Central memory CD4-positive, alpha-beta T cell (primary cell): ENCODE results near the gene EVC2.
"Not testable (repeated sequence)": the region's sequence is repeated elsewhere in the genome, so short reads cannot be mapped to it uniquely, and the experiment has no call there.

ENCODE experiments used
- DNase-seq: peaks from one replicate; pipeline ENCODE4 v3.0.0; 2022

Gene EVC2

DNA sequence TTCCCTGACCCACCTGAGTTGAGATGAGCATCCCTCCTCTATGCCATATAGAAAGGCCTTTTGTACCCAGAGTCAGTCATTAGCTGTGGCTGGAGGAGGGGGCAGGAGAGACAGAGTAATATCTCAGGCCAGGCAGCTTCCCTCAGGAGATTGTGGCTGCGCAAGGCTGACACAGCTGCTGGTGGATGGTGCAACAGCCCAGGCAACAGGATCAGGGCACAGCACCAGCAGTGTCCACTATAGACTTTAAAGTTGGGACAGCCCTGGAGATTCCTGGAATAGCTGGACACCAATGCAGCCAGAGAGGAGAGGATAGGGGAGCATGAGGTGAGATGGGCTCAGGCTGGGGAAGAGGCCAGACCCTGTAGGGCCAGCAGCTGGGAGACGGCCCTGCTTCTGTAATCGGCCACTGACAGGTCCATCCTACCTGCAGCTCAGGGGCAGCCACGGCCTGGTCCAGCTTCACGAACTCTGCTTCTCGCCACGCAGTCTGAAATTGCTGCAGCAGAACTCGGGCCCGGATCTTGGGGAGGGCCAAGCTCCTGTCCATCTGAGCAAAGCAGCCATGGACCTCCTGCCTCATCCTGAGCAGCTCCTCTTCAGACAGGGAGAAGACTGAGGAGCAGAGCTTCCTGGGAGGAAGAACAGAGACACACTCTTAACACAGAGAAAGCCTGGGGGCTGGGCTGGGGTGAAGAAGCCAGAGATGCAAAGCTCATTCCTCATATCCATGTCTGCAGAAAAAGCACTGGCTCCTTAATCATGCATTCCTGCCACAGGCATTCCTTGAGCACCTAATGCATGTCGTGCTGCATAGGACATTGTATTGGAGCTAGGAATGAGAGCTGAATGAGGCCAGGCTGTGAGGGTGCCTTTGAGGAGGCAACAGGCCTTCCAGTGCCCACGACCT is 90.1 kb downstream of the EVC2 start:
- DNase-seq, result no peak

GRCh38 chr4:5616331-5616950 is 91.9 kb downstream of the EVC2 start:
- DNase-seq, result no peak

DNA sequence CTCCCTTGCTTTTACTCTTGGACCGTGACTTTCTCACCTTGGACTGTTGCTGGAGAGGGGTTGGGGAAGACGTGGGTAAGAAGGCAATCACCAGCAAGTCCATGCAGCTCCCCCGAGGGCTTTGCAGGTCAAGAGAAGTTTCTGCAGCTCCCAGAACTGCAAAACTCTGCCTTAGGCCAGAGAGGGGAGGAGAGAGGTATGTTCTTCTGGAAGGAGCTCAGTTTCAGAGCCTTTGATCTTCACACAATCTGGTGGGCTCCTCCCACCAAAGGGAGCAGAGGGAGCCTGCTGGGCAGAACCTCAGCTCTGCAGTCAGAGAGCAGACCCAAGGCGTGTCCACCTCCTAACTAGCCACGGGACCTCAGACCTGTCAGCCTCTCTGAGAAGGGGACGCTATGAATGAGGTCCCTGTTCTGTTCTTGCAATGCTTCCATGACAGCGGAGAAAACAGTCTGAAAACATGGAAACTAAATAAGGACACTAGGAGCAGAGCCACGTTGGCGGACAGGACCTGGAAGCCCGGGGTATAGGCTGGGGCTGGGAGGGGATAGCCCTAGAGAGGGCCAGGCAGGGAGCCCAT is 92.8 kb downstream of the EVC2 start:
- no peak for DNase-seq

- no peak for DNase-seq
These were observed 96.6 kb downstream of the EVC2 start for GRCh38 chr4:5611750-5612149.

- DNase-seq, result no peak
These were observed 98.9 kb downstream of the EVC2 start for GRCh38 chr4:5609306-5610007.

DNA sequence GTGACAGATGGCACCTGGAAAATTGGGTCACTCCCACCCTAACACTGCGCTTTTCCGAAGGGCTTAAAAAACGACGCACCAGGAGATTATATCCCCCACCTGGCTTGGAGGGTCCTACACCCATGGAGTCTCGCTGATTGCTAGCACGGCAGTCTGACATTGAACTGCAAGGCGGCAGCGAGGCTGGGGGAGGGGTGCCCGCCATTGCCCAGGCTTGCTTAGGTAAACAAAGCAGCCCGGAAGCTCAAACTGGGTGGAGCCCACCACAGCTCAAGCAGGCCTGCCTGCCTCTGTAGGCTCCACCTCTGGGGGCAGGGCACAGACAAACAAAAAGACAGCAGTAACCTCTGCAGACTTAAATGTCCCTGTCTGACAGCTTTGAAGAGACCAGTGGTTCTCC is 114.5 kb downstream of the EVC2 start:
- DNase-seq, result not testable (repeated sequence)

DNA sequence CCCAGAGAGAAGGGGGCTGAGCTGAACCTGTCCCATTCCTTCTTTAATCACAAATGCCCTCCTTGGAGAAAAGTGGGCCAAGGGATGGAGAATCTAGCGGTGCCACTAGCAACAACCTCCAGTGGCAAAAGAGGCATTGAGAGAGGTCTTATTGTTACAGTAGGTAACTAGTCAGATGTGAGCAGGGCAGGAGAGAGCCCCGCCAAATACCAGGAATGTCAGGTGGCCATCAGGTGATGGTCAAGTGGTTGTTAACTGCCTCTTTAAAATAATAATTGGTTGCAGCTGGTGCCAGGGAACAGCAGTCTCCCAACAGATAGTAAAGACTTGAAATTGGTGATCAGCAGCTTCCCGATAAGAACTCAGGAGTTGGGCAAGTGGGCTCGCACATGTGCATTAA is 116.1 kb downstream of the EVC2 start:
- DNase-seq, result no peak

DNA sequence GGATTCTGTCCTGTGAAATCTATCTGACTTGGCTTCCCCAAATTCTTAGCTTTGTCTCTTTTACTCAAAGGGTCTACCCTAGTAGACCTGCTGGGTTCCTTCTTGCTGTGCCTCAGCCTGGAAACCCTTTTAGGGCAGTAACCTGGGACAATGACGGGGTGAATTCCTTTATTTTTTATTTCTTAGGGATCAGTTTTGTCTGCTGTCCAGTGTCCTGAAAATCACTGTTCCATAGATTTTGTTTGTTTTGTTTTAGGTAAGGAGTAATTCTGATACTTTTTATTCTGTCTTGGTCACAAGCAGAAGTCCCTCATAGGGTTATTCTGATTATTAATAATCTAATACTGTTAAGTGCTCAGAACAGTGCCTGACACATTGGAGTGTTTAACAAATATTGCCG is 118.9 kb downstream of the EVC2 start:
- DNase-seq, result no peak

- no peak for DNase-seq
These were observed 120.3 kb downstream of the EVC2 start for GRCh38 chr4:5588046-5588445.

- no peak for DNase-seq
These were observed 132.4 kb downstream of the EVC2 start for GRCh38 chr4:5575941-5576340.

DNA sequence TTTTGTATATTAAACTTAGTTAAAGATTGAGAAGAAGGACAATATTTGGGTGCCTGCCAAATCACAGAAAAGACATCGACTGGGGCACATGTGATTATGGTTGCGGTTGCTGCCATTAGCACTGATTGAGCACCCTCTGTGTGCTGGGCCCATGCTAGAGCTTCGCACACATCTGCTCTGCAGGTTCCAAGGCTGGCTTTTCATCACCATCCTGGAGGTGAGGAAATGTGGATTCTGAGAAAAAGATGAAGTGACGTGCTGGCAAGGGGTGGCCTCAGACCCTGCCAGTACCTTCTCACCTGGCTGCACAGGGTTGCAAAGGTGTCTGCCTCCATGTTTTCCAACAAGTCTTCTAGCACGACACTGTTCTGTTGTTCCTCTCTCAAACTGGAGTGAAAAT is 134.0 kb downstream of the EVC2 start:
- no peak for DNase-seq

DNA sequence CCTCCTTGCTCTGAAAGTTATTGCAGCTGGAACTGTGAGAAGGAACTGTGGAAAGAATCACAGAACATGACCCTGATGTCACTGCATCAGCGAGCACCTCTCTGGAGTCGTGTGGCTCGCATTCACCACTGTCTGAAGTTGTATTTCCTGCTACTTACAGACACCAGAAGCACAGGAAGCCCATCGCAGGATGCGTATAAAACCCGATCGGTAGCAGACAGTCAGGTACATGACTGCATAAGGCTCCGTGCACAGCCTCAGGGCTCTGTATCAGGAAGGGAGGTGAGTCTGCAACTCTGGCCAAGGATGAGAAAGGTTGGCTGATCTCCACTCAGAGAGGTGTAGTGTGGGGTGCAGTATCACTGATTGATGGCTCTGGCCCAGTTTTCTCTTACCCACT is 134.4 kb downstream of the EVC2 start:
- no peak for DNase-seq

DNA sequence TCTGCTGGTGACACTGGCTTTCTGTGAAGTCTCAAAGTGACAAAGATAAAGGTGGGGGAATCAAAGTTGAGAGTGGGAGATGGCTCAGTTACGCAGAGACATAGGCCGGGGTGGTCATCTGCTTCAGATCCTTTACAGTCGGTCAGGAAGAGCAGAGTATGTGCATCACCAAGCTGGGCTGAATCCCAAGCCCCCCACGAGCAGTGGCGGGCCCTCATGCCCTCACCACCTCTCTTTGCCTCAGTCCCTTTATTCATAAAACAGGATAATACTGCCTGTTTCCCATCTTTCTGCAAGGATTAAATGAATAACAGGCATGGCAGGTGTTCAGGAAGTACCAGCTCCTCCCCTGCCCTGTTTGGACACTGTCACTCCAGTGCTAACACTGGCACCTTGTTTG is 135.6 kb downstream of the EVC2 start:
- DNase-seq, result no peak

DNA sequence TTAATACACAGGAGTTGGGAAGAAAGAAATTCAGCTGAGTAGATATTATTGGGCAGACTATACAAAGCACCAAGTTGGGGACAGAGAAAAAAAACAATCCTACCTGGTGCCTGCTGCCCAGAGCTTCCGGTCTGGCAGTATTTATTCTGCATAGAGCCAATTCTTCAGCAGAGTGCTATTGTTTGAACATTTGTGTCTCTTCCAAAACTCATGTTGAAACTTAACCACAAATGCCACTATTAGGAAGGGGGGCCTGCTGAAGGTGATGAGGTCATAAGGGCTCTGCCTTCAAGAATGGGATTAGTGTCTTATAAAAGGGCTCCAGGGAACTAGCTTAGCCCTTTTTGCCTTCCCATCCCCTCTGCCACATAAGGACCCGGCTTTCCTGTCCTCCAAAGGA is 136.2 kb downstream of the EVC2 start:
- DNase-seq, result no peak

- DNase-seq, result no peak
These were observed 136.7 kb downstream of the EVC2 start for GRCh38 chr4:5571646-5572045.

- DNase-seq, result no peak
These were observed 138.9 kb downstream of the EVC2 start for GRCh38 chr4:5569451-5569850.

DNA sequence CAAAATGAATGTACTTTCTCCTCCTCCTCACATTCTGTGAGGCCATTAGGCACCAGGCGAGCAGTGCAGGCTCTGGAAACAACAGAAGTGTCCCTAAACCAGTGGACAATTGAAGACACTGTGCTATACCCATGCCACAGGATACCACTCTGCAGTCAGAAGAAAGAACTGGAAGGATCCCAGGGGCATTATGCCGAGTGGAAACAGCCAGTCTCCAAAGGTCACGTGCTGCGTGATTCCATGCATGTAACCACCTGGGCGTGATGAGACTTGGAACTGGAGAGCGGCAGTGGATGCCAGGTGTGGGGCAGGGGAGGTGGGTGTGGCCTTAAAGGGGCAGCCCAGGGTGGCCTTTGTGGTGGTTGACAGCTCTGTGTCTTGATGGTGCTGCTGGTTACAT is 139.4 kb downstream of the EVC2 start:
- no peak for DNase-seq

- DNase-seq, result no peak
These were observed 140.0 kb downstream of the EVC2 start for GRCh38 chr4:5568336-5568735.

- no peak for DNase-seq
These were observed 141.4 kb downstream of the EVC2 start for GRCh38 chr4:5566991-5567390.

GRCh38 chr4:5566526-5566925 is 141.8 kb downstream of the EVC2 start:
- no peak for DNase-seq

- no peak for DNase-seq
These were observed 144.5 kb downstream of the EVC2 start for GRCh38 chr4:5563856-5564255.

DNA sequence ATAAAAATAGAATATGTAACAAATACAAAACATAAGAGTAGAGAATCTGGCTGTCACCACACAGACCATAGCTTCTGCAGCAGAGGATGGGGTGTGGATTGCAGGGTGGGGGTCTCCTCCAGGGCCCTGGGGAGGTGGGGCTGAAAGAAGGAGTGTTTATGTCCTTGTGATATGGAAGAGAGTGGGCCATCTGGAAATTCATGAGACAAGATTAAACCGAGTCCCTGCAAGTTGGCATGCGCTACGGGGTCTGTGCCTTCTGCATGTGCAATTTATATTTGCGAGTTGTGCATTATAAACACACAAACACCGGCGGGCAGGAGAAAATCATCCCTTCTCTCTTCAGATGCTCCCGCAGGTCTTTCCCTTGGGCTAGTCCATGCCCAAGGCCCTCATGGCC is 145.9 kb downstream of the EVC2 start:
- DNase-seq, result no peak

- no peak for DNase-seq
These were observed 147.1 kb downstream of the EVC2 start for GRCh38 chr4:5561286-5561685.

GRCh38 chr4:5558502-5558901 is 149.9 kb downstream of the EVC2 start:
- no peak for DNase-seq
